Adrenal gland (tissue), 12 donors: ENCODE results near the gene PMP22. TPM values are rescaled to one million over a fixed set of nuclear protein-coding genes. Genes with fewer than 3 reads are reported as not detected.

Experiments used
- DNase-seq, 7 donors: peaks; one replicate each; pipeline ENCODE4 v3.0.0-alpha.2; 2019 to 2020
- H3K27ac ChIP-seq, 5 donors: fragments of 200-600 bp; sonication (generic) in 4 of 5; 1 replicate in 3 of 5; 2 replicates in 2 of 5; pipeline versions ENCODE4 v1.5.1 to v1.8.0; 2016 to 2020; ENCODE audit warnings: mild to moderate bottlenecking in 1 of 5
- H3K27me3 ChIP-seq: fragments of 200-600 bp; 2 replicates; pipeline ENCODE4 v1.8.0; 2021
- H3K36me3 ChIP-seq, 2 donors: fragments of 200-600 bp; replicated peaks in 1 of 2; 1 replicate in 1 of 2; 2 replicates in 1 of 2; pipeline versions ENCODE4 v1.5.1 to v1.8.0; 2018 to 2022
- H3K4me1 ChIP-seq, 2 donors: fragments of 200-600 bp; replicated peaks in 1 of 2; 1 replicate in 1 of 2; 2 replicates in 1 of 2; pipeline versions ENCODE4 v1.5.1 to v1.8.0; 2018 to 2021
- H3K4me3 ChIP-seq, 4 donors: fragments of 200-600 bp; sonication (generic) in 3 of 4; one replicate each; pipeline ENCODE4 v1.5.1; 2016 to 2018
- H3K9me3 ChIP-seq, 3 donors: fragments of 200-600 bp; sonication (generic) in 1 of 3; replicated peaks in 1 of 3; 1 replicate in 2 of 3; 2 replicates in 1 of 3; pipeline versions ENCODE4 v1.5.1 to v1.8.0; 2016 to 2021
- CTCF ChIP-seq, 6 experiments: fragments of 450-650 bp in 4 of 6; fragments of 200-600 bp in 2 of 6; sonication (generic) in 1 of 6; IDR thresholded peaks; 1 replicate in 5 of 6; 2 replicates in 1 of 6; pipeline versions ENCODE4 v1.5.1 to v1.8.0; 2016 to 2021; ENCODE audit warnings: antibody characterized with exemption in 6 of 6, mild to moderate bottlenecking in 2 of 6, moderate library complexity in 1 of 6
- POLR2A ChIP-seq, 2 donors: fragments of 450-650 bp; IDR thresholded peaks; one replicate each; pipeline ENCODE4 v1.6.1; 2017; ENCODE audit warnings: antibody characterized with exemption in 2 of 2, mild to moderate bottlenecking in 2 of 2, moderate library complexity in 1 of 2
- WGBS, 4 donors: extraction: QIAGEN DNeasy Blood & Tissue Kit in 2 of 4; methylation state at CpG; one replicate each; pipeline versions ENCODE4 v1.1.5 to v1.1.7; 2013 to 2017; 5-methylcytosine and 5-hydroxymethylcytosine counted together
- intact Hi-C, 2 donors: fragments of 100-400 bp; cut with DNase I; formaldehyde crosslinking; loops; one replicate each; pipeline versions ENCODE4 v1.14.1 to v1.15.0; 2022 to 2023
- polyA plus RNA-seq, 3 donors: library from polyadenylated mRNA; stranded (reverse); fragments of 200-250 nt in 2 of 3; fragments of 350-450 nt in 1 of 3; fragmentation: Illumina TruSeq in 1 of 3; extraction: RNeasy Lipid Tissue Mini Kit (QIAGEN cat#74804) in 1 of 3; gene quantifications; one replicate each; pipeline ENCODE4 v1.2.3, GENCODE V29; 2013 to 2014
- total RNA-seq, 9 donors: library from RNA; depleted of rRNA in 4 of 9; stranded (reverse); fragments of >200 nt in 4 of 9; fragments of 120-200 nt in 1 of 9; fragmentation: NEBNext Ultra II Directional in 1 of 9; extraction: Animal tissue kit (Norgen Biotek cat#: 25700) in 1 of 9; gene quantifications; one replicate each; pipeline versions ENCODE4 v1.1.0 to v1.2.4, GENCODE V29; 2013 to 2023
- donor health status: healthy with polysubstance abuse.
- donor health status: Bipolar disorder and iron deficiency.
- donor health status: DM: yes; HTN: yes; CAD: no.
- donor health status: DM: no; HTN: no; CAD: no.
- donor health status: DM: no; HTN: no; CAD: no.
- donor health status: DM: yes; HTN: yes; CAD: no.

The PMP22 gene
- total and polyA plus RNA-seq, 12 donors: 17.1 to 142 (median 71.4) TPM

GRCh38 chr17:15287538-15288267 lies 22.6 kb upstream of the PMP22 start:
- DNase-seq: no peak
- H3K36me3 ChIP-seq: no peaks in the 10 kb centered on the region
- WGBS, 4 donors: 50 to 57% (median 55%) methylated on average over 4 of the region's 4 CpGs
- H3K9me3 ChIP-seq: no peaks in the 10 kb centered on the region
- no peak overlapping the region for H3K27ac ChIP-seq
- no peaks in the 10 kb centered on the region for H3K27me3 ChIP-seq
- intact Hi-C loops: no loop called here
- no peak overlapping the region for H3K4me3 ChIP-seq
- TF ChIP-seq CTCF (IDR thresholded peaks at IDR 0.05): no peak
- no peak for TF ChIP-seq POLR2A (IDR thresholded peaks at IDR 0.05)
- H3K4me1 ChIP-seq: peaks cover 0 to 3% of the 10 kb centered on the region in 2 donors

DNA sequence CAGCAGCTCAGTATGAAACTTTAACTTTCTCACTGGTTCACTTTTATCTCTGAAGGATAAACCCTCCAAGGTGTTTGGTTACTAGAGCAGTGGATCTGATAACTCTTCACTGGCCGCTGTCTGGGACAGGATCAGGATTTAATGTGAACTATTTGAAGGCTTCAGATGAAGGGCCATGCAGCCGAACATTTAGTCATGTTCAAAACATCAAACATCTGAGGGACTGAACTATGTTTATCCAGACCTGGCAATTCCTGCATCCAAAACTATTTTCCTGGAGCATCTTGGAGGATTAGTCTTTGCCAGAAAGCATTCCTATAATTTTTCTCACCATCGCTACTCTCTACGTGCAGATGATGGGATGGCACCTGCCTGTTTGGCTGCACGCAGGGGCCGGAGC lies 20.3 kb upstream of the PMP22 start:
- no peak for DNase-seq
- WGBS, 4 donors: 78 to 86% (median 80%) methylated on average over 2 to 6 of the region's 6 CpGs
- Histone ChIP-seq H3K9me3 (no peaks in the 10 kb centered on the region), H3K36me3 (no peaks in the 10 kb centered on the region), H3K27me3 (no peaks in the 10 kb centered on the region), H3K4me1 (peaks cover 0 to 3% of the 10 kb centered on the region in 2 donors), H3K27ac (no peak overlapping the region), H3K4me3 (no peak overlapping the region)
- intact Hi-C loops: no loop called here
- no peak for TF ChIP-seq POLR2A (IDR thresholded peaks at IDR 0.05)
- no peak for TF ChIP-seq CTCF (IDR thresholded peaks at IDR 0.05)

GRCh38 chr17:15284537-15284936 lies 19.4 kb upstream of the PMP22 start:
- intact Hi-C loops: no loop called here
- no peak for TF ChIP-seq CTCF (IDR thresholded peaks at IDR 0.05)
- no peak for TF ChIP-seq POLR2A (IDR thresholded peaks at IDR 0.05)
- Histone ChIP-seq H3K4me3 (no peak overlapping the region), H3K4me1 (peaks cover 0 to 3% of the 10 kb centered on the region in 2 donors), H3K36me3 (no peaks in the 10 kb centered on the region), H3K27ac (no peak overlapping the region), H3K27me3 (no peaks in the 10 kb centered on the region), H3K9me3 (no peaks in the 10 kb centered on the region)
- WGBS, 4 donors: 32 to 47% (median 38%) methylated on average over 2 of the region's 2 CpGs
- no peak for DNase-seq

- peaks cover 0 to 3% of the 10 kb centered on the region in 2 donors for H3K4me1 ChIP-seq
- intact Hi-C loops: no loop called here
- no peak overlapping the region for H3K4me3 ChIP-seq
- no peaks in the 10 kb centered on the region for H3K36me3 ChIP-seq
- TF ChIP-seq CTCF (IDR thresholded peaks at IDR 0.05): no peak
- no peak for TF ChIP-seq POLR2A (IDR thresholded peaks at IDR 0.05)
- H3K9me3 ChIP-seq: no peaks in the 10 kb centered on the region
- no peak for DNase-seq
- H3K27ac ChIP-seq: no peak overlapping the region
- WGBS, 4 donors: 76 to 88% (median 78%) methylated on average over 6 of the region's 6 CpGs
- no peaks in the 10 kb centered on the region for H3K27me3 ChIP-seq
Measured at GRCh38 chr17:15284107-15284506, 19.0 kb upstream of the PMP22 start.
